NT2/D1 (cell line): ENCODE measurements around the gene RPP21.

ENCODE experiments used
- YY1 ChIP-seq: IDR thresholded peaks from 2 replicates; pipeline ENCODE4 v1.6.1; 2011; ENCODE audit not compliant: insufficient read length, insufficient read depth
- ZNF274 ChIP-seq: IDR thresholded peaks from 2 replicates; pipeline ENCODE4 v1.6.1; 2011; ENCODE audit warnings: mild to moderate bottlenecking, low read depth, low read length

DNA sequence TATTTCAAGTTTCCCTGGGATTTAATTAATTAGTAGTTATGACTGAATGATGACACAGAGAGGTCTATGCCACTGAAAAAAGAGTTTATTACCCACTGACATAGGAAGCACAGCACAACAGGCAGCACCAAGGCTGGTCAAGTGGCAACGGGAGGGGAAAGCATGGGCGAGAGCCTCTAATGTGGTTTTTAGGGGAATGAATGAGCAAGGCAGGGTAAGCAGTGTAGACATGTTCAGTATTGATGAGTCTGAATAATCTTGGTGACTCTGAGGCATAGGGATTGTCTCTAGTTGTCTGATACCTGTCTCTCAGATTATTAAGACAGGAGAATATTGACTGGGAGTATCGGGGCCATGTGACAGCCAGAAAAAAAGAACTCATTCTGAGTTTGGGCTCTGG, 46.3 kb downstream of the RPP21 start:
- TF ChIP-seq ZNF274 = no peak
- no peak for TF ChIP-seq YY1
